Smooth muscle cell (in vitro differentiated cells): ENCODE data around the gene ABCC5. TPM values are rescaled to one million over a fixed set of nuclear protein-coding genes. Genes with fewer than 3 reads are reported as not detected.
"Not testable (repeated sequence)": the region's sequence is repeated elsewhere in the genome, so short reads cannot be mapped to it uniquely, and the experiment has no call there.

ENCODE experiments used
- DNase-seq: peaks from one replicate; lab custom pipeline; 2025; ENCODE audit not compliant: unreplicated experiment; lab: John Stamatoyannopoulos, UW
- H2AFZ ChIP-seq: fragments of 200-600 bp; sonication (generic); 2 replicates; pipeline ENCODE4 v1.6.0; 2016; ENCODE audit warnings: antibody characterized with exemption, low read depth, mild to moderate bottlenecking
- H3F3A ChIP-seq: fragments of 200-600 bp; sonication (generic); 2 replicates; pipeline ENCODE4 v1.6.0; 2017; ENCODE audit warnings: antibody characterized with exemption, low read depth
- H3K27ac ChIP-seq: fragments of 200-600 bp; sonication (generic); 2 replicates; pipeline ENCODE4 v1.5.1; 2016; ENCODE audit warnings: low read depth, mild to moderate bottlenecking
- H3K27me3 ChIP-seq: fragments of 200-600 bp; sonication (generic); 2 replicates; pipeline ENCODE4 v1.6.1; 2016; ENCODE audit warnings: low read depth, mild to moderate bottlenecking
- H3K36me3 ChIP-seq: fragments of 200-600 bp; sonication (generic); 2 replicates; pipeline ENCODE4 v1.5.1; 2016; ENCODE audit warnings: low read depth
- H3K4me1 ChIP-seq: fragments of 200-600 bp; sonication (generic); 2 replicates; pipeline ENCODE4 v1.5.1; 2016; ENCODE audit warnings: low read depth
- H3K4me2 ChIP-seq: fragments of 200-600 bp; sonication (generic); 2 replicates; pipeline ENCODE4 v1.6.0; 2016; ENCODE audit warnings: mild to moderate bottlenecking
- H3K4me3 ChIP-seq: fragments of 200-600 bp; sonication (generic); 2 replicates; pipeline ENCODE4 v1.5.1; 2016; ENCODE audit warnings: mild to moderate bottlenecking
- H3K79me2 ChIP-seq: fragments of 200-600 bp; sonication (generic); 2 replicates; pipeline ENCODE4 v1.6.0; 2016; ENCODE audit warnings: low read depth, mild to moderate bottlenecking
- H3K9ac ChIP-seq: fragments of 200-600 bp; sonication (generic); 2 replicates; pipeline ENCODE4 v1.6.0; 2016; ENCODE audit warnings: low read depth
- H3K9me3 ChIP-seq: fragments of 200-600 bp; sonication (generic); replicated peaks from 2 replicates; pipeline ENCODE4 v1.5.1; 2016; ENCODE audit warnings: low read depth
- H4K20me1 ChIP-seq: fragments of 200-600 bp; sonication (generic); 2 replicates; pipeline ENCODE4 v1.6.0; 2016; ENCODE audit warnings: low read depth
- CTCF ChIP-seq: fragments of 200-600 bp; sonication (generic); IDR thresholded peaks from 2 replicates; pipeline ENCODE4 v1.5.1; 2017; ENCODE audit warnings: borderline replicate concordance, mild to moderate bottlenecking, antibody characterized with exemption; ENCODE audit not compliant: insufficient read depth, poor library complexity, severe bottlenecking
- WGBS: methylation state at CpG from one replicate; pipeline ENCODE4 v1.1.7; 2016; ENCODE audit warnings: low lambda C conversion rate; 5-methylcytosine and 5-hydroxymethylcytosine counted together
- polyA plus RNA-seq: library from polyadenylated mRNA; unstranded; fragments of >200 nt; fragmentation: Nextera tagmentation; extraction: Ambion mirVana; gene quantifications from 2 replicates; pipeline ENCODE4 v1.2.1, GENCODE V29; 2016
- total RNA-seq: library from RNA; depleted of rRNA; stranded (reverse); fragments of >200 nt; gene quantifications from 2 replicates; pipeline ENCODE4 v1.2.3, GENCODE V29; 2014

ABCC5 gene
- total and polyA plus RNA-seq, 2 experiments from 2014 or later: 18.2 to 20.0 TPM

GRCh38 chr3:184042617-184043016 lies 24.9 kb upstream of the ABCC5 start:
- TF ChIP-seq CTCF: no peak
- Histone ChIP-seq H3K27me3 (peaks cover under 1% of the 10 kb centered on the region), H3K79me2 (no peaks in the 10 kb centered on the region), H3K4me3 (no peak overlapping the region), H3K4me2 (no peak overlapping the region), H4K20me1 (no peaks in the 10 kb centered on the region), H3K9me3 (no peaks in the 10 kb centered on the region), H2AFZ (no peak overlapping the region), H3K4me1 (no peaks in the 10 kb centered on the region), H3K27ac (no peak overlapping the region), H3F3A (no peaks in the 10 kb centered on the region), H3K9ac (no peak overlapping the region), H3K36me3 (no peaks in the 10 kb centered on the region)
- 83% methylated on average over 1 of the region's 1 CpG for WGBS
- no peak for DNase-seq

- Histone ChIP-seq H3K4me3 (no peak overlapping the region), H3K27ac (no peak overlapping the region), H3K4me1 (no peaks in the 10 kb centered on the region), H3K27me3 (peaks cover 8% of the 10 kb centered on the region), H3K4me2 (no peak overlapping the region), H3K9ac (no peak overlapping the region), H4K20me1 (no peaks in the 10 kb centered on the region), H3K9me3 (no peaks in the 10 kb centered on the region), H2AFZ (no peak overlapping the region), H3K36me3 (no peaks in the 10 kb centered on the region), H3F3A (no peaks in the 10 kb centered on the region), H3K79me2 (no peaks in the 10 kb centered on the region)
- DNase-seq: no peak
- TF ChIP-seq CTCF: no peak
- WGBS: 67% methylated on average over 3 of the region's 3 CpGs
Measured at GRCh38 chr3:184040010-184040409, 22.3 kb upstream of the ABCC5 start.

GRCh38 chr3:184039414-184039813 lies 21.7 kb upstream of the ABCC5 start:
- DNase-seq: no peak
- no peak for TF ChIP-seq CTCF

GRCh38 chr3:184038307-184038706 lies 20.6 kb upstream of the ABCC5 start:
- WGBS: 86% methylated on average over 8 of the region's 9 CpGs
- not testable (repeated sequence) for H3K9ac ChIP-seq, H3K4me2 ChIP-seq, H3K4me1 ChIP-seq, H3K4me3 ChIP-seq, H3F3A ChIP-seq, H4K20me1 ChIP-seq, H2AFZ ChIP-seq, H3K27ac ChIP-seq, H3K36me3 ChIP-seq, H3K9me3 ChIP-seq, DNase-seq, H3K79me2 ChIP-seq
- peaks cover 13% of the 10 kb centered on the region for H3K27me3 ChIP-seq

More at GRCh38 chr3:184039414-184039813, 21.7 kb upstream of the ABCC5 start:
- H3K27me3 ChIP-seq: peaks cover 9% of the 10 kb centered on the region
- WGBS: 47% methylated on average over 5 of the region's 5 CpGs
- H3K79me2 ChIP-seq: no peaks in the 10 kb centered on the region
- no peak overlapping the region for H3K4me3 ChIP-seq
- no peaks in the 10 kb centered on the region for H3F3A ChIP-seq
- no peaks in the 10 kb centered on the region for H3K4me1 ChIP-seq
- H4K20me1 ChIP-seq: no peaks in the 10 kb centered on the region
- H3K4me2 ChIP-seq: no peak overlapping the region
- H3K27ac ChIP-seq: no peak overlapping the region
- no peaks in the 10 kb centered on the region for H3K36me3 ChIP-seq
- H3K9ac ChIP-seq: no peak overlapping the region
- H3K9me3 ChIP-seq: no peaks in the 10 kb centered on the region
- H2AFZ ChIP-seq: no peak overlapping the region
